Measurements from ENCODE around the gene TUBA1B. TPM values are rescaled to one million over a fixed set of nuclear protein-coding genes. Genes with fewer than 3 reads are reported as not detected.

The TUBA1B gene
- total RNA-seq, 1 donor from 2014 or later: 544 TPM

GRCh38 chr12:49126852-49127763 is 4.1 kb downstream of the TUBA1B start:
- Mint-ChIP-seq H3K4me3 (ENCODE audit: unreplicated experiment) (peak overlapping the region; percentile 9), H3K27ac (ENCODE audit: unreplicated experiment) (peak overlapping the region; percentile 18), H3K9me3 (ENCODE audit: low read depth) (no peaks in the 10 kb centered on the region)

GRCh38 chr12:49121047-49121696 is 10.0 kb downstream of the TUBA1B start:
- peak; percentile 86 for TF ChIP-seq CTCF (IDR thresholded peaks at IDR 0.05)
- H3K27me3 Mint-ChIP-seq (ENCODE audit: low read depth): no peaks in the 10 kb centered on the region
- no peak for DNase-seq (ENCODE audit: low spot score)

More at GRCh38 chr12:49126852-49127763, 4.1 kb downstream of the TUBA1B start:
- H3K27me3 Mint-ChIP-seq (ENCODE audit: low read depth): no peaks in the 10 kb centered on the region
- no peak for TF ChIP-seq CTCF (IDR thresholded peaks at IDR 0.05)
- H3K36me3 Mint-ChIP-seq (ENCODE audit: low read depth): peaks cover 36% of the 10 kb centered on the region
- peaks cover 27% of the 10 kb centered on the region for H3K4me1 Mint-ChIP-seq (ENCODE audit: low read depth)
- no peak for DNase-seq (ENCODE audit: low spot score)

GRCh38 chr12:49111206-49111605 is 20.0 kb downstream of the TUBA1B start:
- Mint-ChIP-seq H3K27ac (ENCODE audit: unreplicated experiment) (peak overlapping the region; percentile 97), H3K4me1 (ENCODE audit: low read depth) (peaks cover 26% of the 10 kb centered on the region), H3K4me3 (ENCODE audit: unreplicated experiment) (peak overlapping the region; percentile 97), H3K36me3 (ENCODE audit: low read depth) (no peaks in the 10 kb centered on the region), H3K9me3 (ENCODE audit: low read depth) (no peaks in the 10 kb centered on the region), H3K27me3 (ENCODE audit: low read depth) (no peaks in the 10 kb centered on the region)
- no peak for TF ChIP-seq CTCF (IDR thresholded peaks at IDR 0.05)
- DNase-seq (ENCODE audit: low spot score): no peak

More at GRCh38 chr12:49121047-49121696, 10.0 kb downstream of the TUBA1B start:
- no peaks in the 10 kb centered on the region for H3K9me3 Mint-ChIP-seq (ENCODE audit: low read depth)
- H3K4me1 Mint-ChIP-seq (ENCODE audit: low read depth): no peaks in the 10 kb centered on the region
- H3K27ac Mint-ChIP-seq (ENCODE audit: unreplicated experiment): no peak overlapping the region
- no peaks in the 10 kb centered on the region for H3K36me3 Mint-ChIP-seq (ENCODE audit: low read depth)
- H3K4me3 Mint-ChIP-seq (ENCODE audit: unreplicated experiment): no peak overlapping the region

GRCh38 chr12:49110464-49111155 is 20.6 kb downstream of the TUBA1B start, which contains the start of gene LMBR1L:
Gene LMBR1L, minus strand, starts transcription at chr12:49110847. Its CDS starts 292 bp downstream, at chr12:49110555.
- no peaks in the 10 kb centered on the region for H3K27me3 Mint-ChIP-seq (ENCODE audit: low read depth)
- peak; percentile 97 for DNase-seq (ENCODE audit: low spot score)
- no peaks in the 10 kb centered on the region for H3K9me3 Mint-ChIP-seq (ENCODE audit: low read depth)
- no peaks in the 10 kb centered on the region for H3K36me3 Mint-ChIP-seq (ENCODE audit: low read depth)
- H3K4me1 Mint-ChIP-seq (ENCODE audit: low read depth): peaks cover 26% of the 10 kb centered on the region
- H3K27ac Mint-ChIP-seq (ENCODE audit: unreplicated experiment): peak within 1 kb of the TSS; percentile 97
- H3K4me3 Mint-ChIP-seq (ENCODE audit: unreplicated experiment): peak within 1 kb of the TSS; percentile 97
- TF ChIP-seq CTCF (IDR thresholded peaks at IDR 0.05): peak; percentile 73

Data from chondrocyte (in vitro differentiated cells).